Breast epithelium (tissue), 4 donors: ENCODE measurements around the gene RBM4. TPM values are rescaled to one million over a fixed set of nuclear protein-coding genes. Genes with fewer than 3 reads are reported as not detected.

Source experiments
- DNase-seq, 2 donors: peaks; one replicate each; pipeline ENCODE4 v3.0.0-alpha.2; 2019; ENCODE audit warnings: low spot score in 2 of 2
- H3K27ac ChIP-seq, 2 donors: fragments of 200-600 bp; sonication (generic) in 1 of 2; one replicate each; pipeline ENCODE4 v1.5.1; 2016 to 2019; ENCODE audit warnings: mild to moderate bottlenecking in 1 of 2
- H3K27me3 ChIP-seq, 2 donors: fragments of 200-600 bp; sonication (generic) in 1 of 2; one replicate each; pipeline versions ENCODE4 v1.5.1 to v1.6.0; 2017 to 2019; ENCODE audit warnings: control low read depth in 1 of 2, mild to moderate bottlenecking in 1 of 2
- H3K36me3 ChIP-seq: fragments of 200-600 bp; one replicate; pipeline ENCODE4 v1.5.1; 2019
- H3K4me1 ChIP-seq, 2 donors: fragments of 200-600 bp; sonication (generic); one replicate each; pipeline ENCODE4 v1.5.1; 2016 to 2019; ENCODE audit warnings: control low read depth in 1 of 2
- H3K4me3 ChIP-seq, 3 donors: fragments of 200-600 bp; sonication (generic); 1 replicate in 2 of 3; 2 replicates in 1 of 3; pipeline ENCODE4 v1.5.1; 2016 to 2019; ENCODE audit warnings: mild to moderate bottlenecking in 3 of 3, moderate library complexity in 2 of 3
- H3K9me3 ChIP-seq, 2 donors: fragments of 200-600 bp; sonication (generic) in 1 of 2; one replicate each; pipeline ENCODE4 v1.5.1; 2016 to 2019; ENCODE audit warnings: control low read depth in 1 of 2
- POLR2A ChIP-seq: fragments of 450-650 bp; IDR thresholded peaks from one replicate; pipeline ENCODE4 v1.6.1; 2016; ENCODE audit warnings: antibody characterized with exemption, mild to moderate bottlenecking, moderate library complexity
- POLR2AphosphoS5 ChIP-seq, 3 donors: sonication (generic); formaldehyde crosslinking; IDR thresholded peaks; one replicate each; pipeline ENCODE4 v1.6.1; 2017; ENCODE audit warnings: antibody characterized with exemption in 3 of 3
- intact Hi-C: fragments of 100-400 bp; cut with DNase I; formaldehyde crosslinking; loops from one replicate; pipeline ENCODE4 v1.15.1; 2023; ENCODE audit warnings: low total_unique reads
- total RNA-seq, 3 donors: library from RNA; depleted of rRNA; stranded (reverse); fragments of >200 nt; gene quantifications; one replicate each; pipeline ENCODE4 v1.1.0, GENCODE V29; 2016
- TF ChIP-seq, protein P1 (sequence below), 3 donors: fragments of 450-650 bp; IDR thresholded peaks; one replicate each; pipeline ENCODE4 v1.5.1; 2016 to 2017; ENCODE audit warnings: antibody characterized with exemption in 3 of 3, mild to moderate bottlenecking in 3 of 3, moderate library complexity in 3 of 3

The RBM4 gene
- total RNA-seq, 3 donors from 2014 or later, result 73.9 to 98.3 (median 81.0) TPM

DNA sequence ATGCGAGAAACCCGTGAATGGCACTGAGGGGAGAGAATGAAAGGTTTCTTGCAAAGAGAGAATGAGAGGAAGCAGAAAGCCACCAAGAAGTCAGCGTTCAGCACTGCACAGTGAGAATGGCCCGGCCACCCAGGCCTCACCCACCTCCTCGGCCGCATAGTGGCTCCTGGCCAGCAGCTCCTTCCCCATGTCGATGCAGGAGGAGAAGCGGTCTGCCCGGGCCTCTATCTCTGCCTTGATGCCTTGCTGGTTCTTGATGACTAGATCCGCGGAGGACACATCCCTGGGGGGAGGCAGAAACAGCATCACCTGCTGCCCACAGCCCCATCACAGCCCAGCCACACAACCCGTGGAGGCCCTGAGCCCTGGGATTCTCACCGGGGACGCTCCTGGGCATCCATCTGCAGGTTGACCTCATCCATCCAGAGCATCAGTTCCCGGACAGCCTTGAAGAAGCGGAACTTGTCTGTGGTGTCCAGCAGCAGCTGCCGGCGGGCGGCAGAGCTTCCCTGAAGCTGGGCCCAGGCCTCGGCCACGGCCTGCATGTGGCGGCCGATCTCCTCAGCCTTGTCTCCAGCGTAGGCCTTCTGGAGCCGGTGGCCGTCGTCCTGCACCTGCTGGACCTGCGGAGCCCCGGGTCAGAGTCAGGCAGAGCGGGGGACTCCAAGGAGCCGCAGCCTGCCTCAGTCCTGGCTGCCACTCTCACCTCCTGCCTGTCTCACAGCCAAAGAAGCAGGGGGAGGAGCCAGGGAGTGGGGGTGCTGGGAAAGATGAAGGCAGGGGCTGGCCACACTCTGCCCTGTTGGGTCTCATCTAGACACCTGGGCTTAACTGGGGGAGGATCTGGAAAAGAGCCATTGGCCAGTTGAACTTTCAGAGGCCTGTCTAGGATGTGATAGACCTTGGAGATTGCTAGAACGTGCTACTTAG lies 51.4 kb downstream of the RBM4 start:
- Histone ChIP-seq H3K27ac (no peak overlapping the region), H3K27me3 (no peaks in the 10 kb centered on the region), H3K4me3 (no peak overlapping the region), H3K36me3 (no peaks in the 10 kb centered on the region), H3K9me3 (no peaks in the 10 kb centered on the region), H3K4me1 (no peaks in the 10 kb centered on the region)
- intact Hi-C loops, result loop anchor here (5.0 to 10.0 kb wide), 3 partner anchors 115 to 1718 kb away; partner anchors contain the start of gene MAJIN
- DNase-seq, result no peak
- TF ChIP-seq POLR2A (no peak), POLR2AphosphoS5 (IDR thresholded peaks at IDR 0.05) (no peak)
- TF ChIP-seq, protein P1, sequence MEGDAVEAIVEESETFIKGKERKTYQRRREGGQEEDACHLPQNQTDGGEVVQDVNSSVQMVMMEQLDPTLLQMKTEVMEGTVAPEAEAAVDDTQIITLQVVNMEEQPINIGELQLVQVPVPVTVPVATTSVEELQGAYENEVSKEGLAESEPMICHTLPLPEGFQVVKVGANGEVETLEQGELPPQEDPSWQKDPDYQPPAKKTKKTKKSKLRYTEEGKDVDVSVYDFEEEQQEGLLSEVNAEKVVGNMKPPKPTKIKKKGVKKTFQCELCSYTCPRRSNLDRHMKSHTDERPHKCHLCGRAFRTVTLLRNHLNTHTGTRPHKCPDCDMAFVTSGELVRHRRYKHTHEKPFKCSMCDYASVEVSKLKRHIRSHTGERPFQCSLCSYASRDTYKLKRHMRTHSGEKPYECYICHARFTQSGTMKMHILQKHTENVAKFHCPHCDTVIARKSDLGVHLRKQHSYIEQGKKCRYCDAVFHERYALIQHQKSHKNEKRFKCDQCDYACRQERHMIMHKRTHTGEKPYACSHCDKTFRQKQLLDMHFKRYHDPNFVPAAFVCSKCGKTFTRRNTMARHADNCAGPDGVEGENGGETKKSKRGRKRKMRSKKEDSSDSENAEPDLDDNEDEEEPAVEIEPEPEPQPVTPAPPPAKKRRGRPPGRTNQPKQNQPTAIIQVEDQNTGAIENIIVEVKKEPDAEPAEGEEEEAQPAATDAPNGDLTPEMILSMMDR (IDR thresholded peaks at IDR 0.05), result no peak

DNA sequence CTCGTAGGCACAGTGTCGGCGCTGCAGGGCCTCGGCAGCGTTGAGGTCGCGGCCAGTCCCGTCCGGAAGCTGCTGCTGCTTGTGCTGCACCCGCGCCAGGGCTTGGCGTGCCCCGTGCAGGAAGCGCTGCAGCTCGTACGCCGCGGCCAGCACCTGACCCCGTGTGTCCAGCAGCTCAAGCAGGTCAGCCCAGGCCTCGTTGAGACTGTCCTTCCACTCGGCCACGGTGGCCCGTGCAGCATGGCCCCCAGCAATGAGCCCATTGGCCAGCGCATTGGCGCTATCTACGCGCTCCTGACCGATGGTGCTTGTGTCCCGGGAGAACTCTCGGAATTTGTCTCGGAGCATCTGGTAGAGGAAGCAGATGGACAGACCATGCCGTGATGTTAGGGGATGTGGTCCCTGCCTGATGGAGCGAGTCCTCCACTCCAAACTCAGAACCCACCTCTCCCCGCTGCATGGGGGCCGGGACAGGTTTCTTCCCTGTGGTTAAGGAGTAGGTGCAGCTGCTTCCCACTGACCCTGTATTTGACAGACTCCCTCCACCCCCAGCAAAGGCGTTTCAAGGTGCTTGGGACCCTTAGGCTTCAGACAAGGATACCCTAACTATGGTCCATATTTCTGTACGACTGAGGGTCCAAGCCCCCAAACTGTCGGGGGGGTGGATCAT lies 52.9 kb downstream of the RBM4 start:
- no peak for DNase-seq
- Histone ChIP-seq H3K36me3 (no peaks in the 10 kb centered on the region), H3K27ac (no peak overlapping the region), H3K27me3 (no peaks in the 10 kb centered on the region), H3K4me3 (no peak overlapping the region), H3K9me3 (no peaks in the 10 kb centered on the region), H3K4me1 (no peaks in the 10 kb centered on the region)
- intact Hi-C loops, result loop anchor here (5.0 kb wide), 2 partner anchors 136 to 1719 kb away; partner anchors contain the start of gene MAJIN
- TF ChIP-seq, protein P1 (IDR thresholded peaks at IDR 0.05), result no peak
- TF ChIP-seq POLR2AphosphoS5 (IDR thresholded peaks at IDR 0.05) (no peak), POLR2A (no peak)

DNA sequence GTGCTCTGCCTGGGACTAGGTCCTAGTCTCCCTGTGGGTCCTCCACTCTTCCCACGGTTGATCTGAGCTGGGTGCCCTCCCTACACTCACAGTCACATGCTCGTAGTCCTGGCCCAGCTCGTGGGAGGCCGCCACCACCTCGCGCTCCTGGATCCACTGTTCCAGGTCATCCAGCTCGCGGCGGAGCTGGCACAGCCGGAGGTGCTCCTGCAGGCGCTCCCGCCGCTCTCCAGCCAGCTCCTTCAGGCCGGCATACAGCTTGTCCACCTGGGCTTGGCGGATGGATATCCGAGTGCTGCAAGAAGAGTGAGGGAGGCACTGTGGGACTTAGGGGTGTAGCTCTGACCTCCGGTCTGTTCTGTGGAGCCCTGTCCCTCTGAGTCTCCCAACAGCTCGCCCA lies 53.9 kb downstream of the RBM4 start:
- Histone ChIP-seq H3K4me1 (no peaks in the 10 kb centered on the region), H3K27me3 (no peaks in the 10 kb centered on the region), H3K27ac (no peak overlapping the region), H3K4me3 (no peak overlapping the region), H3K9me3 (no peaks in the 10 kb centered on the region), H3K36me3 (no peaks in the 10 kb centered on the region)
- no peak for DNase-seq
- no peak for TF ChIP-seq POLR2AphosphoS5 (IDR thresholded peaks at IDR 0.05)
- TF ChIP-seq POLR2A, result no peak
- TF ChIP-seq, protein P1 (IDR thresholded peaks at IDR 0.05), result no peak
- intact Hi-C loops, result loop anchor here (5.0 kb wide), 2 partner anchors 135 to 1720 kb away; partner anchors contain the start of gene MAJIN

GRCh38 chr11:66692871-66693331 lies 54.4 kb downstream of the RBM4 start:
- no peaks in the 10 kb centered on the region for H3K27me3 ChIP-seq
- no peak for DNase-seq
- no peak for TF ChIP-seq POLR2A
- TF ChIP-seq, protein P1 (IDR thresholded peaks at IDR 0.05), result no peak
- no peak for TF ChIP-seq POLR2AphosphoS5 (IDR thresholded peaks at IDR 0.05)
- H3K4me1 ChIP-seq, result no peaks in the 10 kb centered on the region
- no peaks in the 10 kb centered on the region for H3K36me3 ChIP-seq
- H3K9me3 ChIP-seq, result no peaks in the 10 kb centered on the region
- H3K27ac ChIP-seq, result no peak overlapping the region
- intact Hi-C loops, result loop anchor here (5.0 kb wide), 2 partner anchors 134 to 1721 kb away; partner anchors contain the start of gene MAJIN
- no peak overlapping the region for H3K4me3 ChIP-seq
